Activated CD4-positive, alpha-beta memory T cell treated with anti-CD3 and anti-CD28 coated beads, Interleukin-2, amount 10 ng/mL, durations not matched to agents 7 days and 5 days (primary cell): Measurements from ENCODE around the gene FAM177B. TPM values are rescaled to one million over a fixed set of nuclear protein-coding genes. Genes with fewer than 3 reads are reported as not detected.

Experiments used
- CTCF ChIA-PET: fragments of 350-600 bp; sonication (Branson Sonifier 250); formaldehyde crosslinking; loops from one replicate; lab custom pipeline; 2021; ENCODE audit warnings: antibody characterized with exemption, inconsistent platforms; lab: Charles Lee
- POLR2A ChIA-PET: fragments of 350-600 bp; sonication (Branson Sonifier 250); formaldehyde crosslinking; loops from one replicate; lab custom pipeline; 2021; ENCODE audit warnings: antibody characterized with exemption; lab: Charles Lee
- DNase-seq: peaks from one replicate; pipeline ENCODE4 v3.0.0-alpha.2; 2020
- H3K27ac Mint-ChIP-seq: one replicate; pipeline ENCODE4 v1.8.0; 2021; ENCODE audit warnings: mild to moderate bottlenecking, mixed read lengths
- H3K27me3 Mint-ChIP-seq: one replicate; pipeline ENCODE4 v1.8.0; 2021; ENCODE audit warnings: mixed read lengths
- H3K36me3 Mint-ChIP-seq: one replicate; pipeline ENCODE4 v1.8.0; 2021; ENCODE audit warnings: low read depth, mixed read lengths
- H3K4me1 Mint-ChIP-seq: one replicate; pipeline ENCODE4 v1.8.0; 2021; ENCODE audit warnings: mixed read lengths
- H3K4me3 Mint-ChIP-seq: one replicate; pipeline ENCODE4 v1.8.0; 2021; ENCODE audit warnings: mild to moderate bottlenecking, mixed read lengths
- H3K9me3 Mint-ChIP-seq: one replicate; pipeline ENCODE4 v1.8.0; 2021; ENCODE audit warnings: mixed read lengths
- total RNA-seq, 2 experiments: library from RNA; stranded (reverse); gene quantifications; one replicate each; pipeline ENCODE4 v1.2.3, GENCODE V29; 2021

Gene FAM177B
- total RNA-seq, 2 experiments from 2014 or later, result not detected

DNA sequence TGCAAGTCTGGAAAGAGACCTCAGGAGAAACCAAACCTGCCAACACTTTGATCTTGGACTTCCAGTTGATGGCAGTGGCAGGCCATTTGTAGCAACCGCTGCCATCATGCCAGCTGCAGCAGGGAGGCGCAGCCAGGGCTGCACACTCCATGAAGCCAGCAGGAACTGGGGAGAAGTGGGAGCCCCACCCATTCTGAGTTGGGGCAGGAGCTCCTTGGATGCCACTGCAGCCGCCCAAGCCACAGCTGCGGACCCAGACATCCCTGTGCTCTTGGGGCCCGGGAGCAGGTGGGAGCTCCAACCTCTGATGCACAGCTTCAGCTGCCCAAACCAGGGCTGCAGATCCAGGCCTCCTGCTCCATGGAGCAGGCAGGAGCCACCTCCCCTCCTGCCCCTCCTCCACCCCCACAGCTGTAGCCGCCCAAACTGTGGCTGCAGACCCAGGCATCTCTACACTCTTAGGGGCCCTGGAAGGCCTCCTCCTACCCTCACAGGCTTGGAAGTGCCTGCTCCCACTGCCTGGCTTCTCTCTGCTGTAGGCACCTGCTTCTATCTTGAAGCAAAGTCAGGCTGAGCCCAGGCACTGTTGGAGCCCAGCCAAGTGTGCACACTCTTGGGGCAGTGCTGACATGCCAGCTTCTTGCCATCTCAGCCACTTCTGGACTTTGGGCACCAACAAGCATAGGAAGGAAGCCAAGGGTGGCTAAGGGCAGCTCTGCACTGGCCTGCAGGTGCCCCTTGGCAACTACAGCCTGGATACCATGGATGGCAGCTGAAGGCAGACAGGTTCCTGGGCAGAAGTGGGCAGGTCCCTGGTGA, 57.9 kb downstream of the FAM177B start:
- no peak overlapping the region for H3K4me3 Mint-ChIP-seq
- H3K4me1 Mint-ChIP-seq, result peaks cover 22% of the 10 kb centered on the region
- H3K36me3 Mint-ChIP-seq, result peaks cover 2% of the 10 kb centered on the region
- H3K27me3 Mint-ChIP-seq, result no peaks in the 10 kb centered on the region
- ChIA-PET POLR2A (no interaction called here), CTCF (interaction anchor here (4.1 kb wide), 1 partner anchor 296 kb away, joined by 17 read pairs; no protein-coding TSS in a partner anchor)
- peaks cover 6% of the 10 kb centered on the region for H3K9me3 Mint-ChIP-seq
- H3K27ac Mint-ChIP-seq, result no peak overlapping the region
- no peak for DNase-seq

GRCh38 chr1:222798116-222798515, 61.1 kb downstream of the FAM177B start:
- CTCF ChIA-PET, result interaction anchor here (0.7 kb wide), 1 partner anchor 61 kb away, joined by 3 read pairs; the partner anchor contains the start of gene FAM177B
- H3K9me3 Mint-ChIP-seq, result no peaks in the 10 kb centered on the region
- no peak overlapping the region for H3K27ac Mint-ChIP-seq
- H3K36me3 Mint-ChIP-seq, result no peaks in the 10 kb centered on the region
- H3K27me3 Mint-ChIP-seq, result peaks cover 15% of the 10 kb centered on the region
- POLR2A ChIA-PET, result interaction anchor here (1.3 kb wide), 1 partner anchor 85 kb away, joined by 3 read pairs; no protein-coding TSS in a partner anchor
- no peak for DNase-seq
- H3K4me1 Mint-ChIP-seq, result peaks cover 15% of the 10 kb centered on the region
- H3K4me3 Mint-ChIP-seq, result no peak overlapping the region

GRCh38 chr1:222798975-222799374, 62.0 kb downstream of the FAM177B start:
- Mint-ChIP-seq H3K4me3 (no peak overlapping the region), H3K27ac (no peak overlapping the region), H3K36me3 (no peaks in the 10 kb centered on the region), H3K27me3 (peaks cover 20% of the 10 kb centered on the region), H3K9me3 (no peaks in the 10 kb centered on the region), H3K4me1 (peaks cover 15% of the 10 kb centered on the region)
- POLR2A ChIA-PET, result interaction anchor here (0.9 to 1.3 kb wide), 2 partner anchors 17 to 86 kb away, joined by 3 to 4 read pairs; no protein-coding TSS in a partner anchor
- CTCF ChIA-PET, result interaction anchor here (1.0 kb wide), 1 partner anchor 291 kb away, joined by 3 read pairs; no protein-coding TSS in a partner anchor
- no peak for DNase-seq

Other genes with a start within 250 kb of the FAM177B start
- under 1 TPM in 1 of 2 experiments, not detected in 1; 0.10 TPM for gene HHIPL2, start 189.1 kb upstream of the FAM177B start, total RNA-seq
- 10 to 100 TPM in 1 of 2 experiments, 1 to 10 TPM in 1; 9.1 to 10.0 TPM for gene TAF1A, start 147.3 kb upstream of the FAM177B start, total RNA-seq
- 10 to 100 TPM; 48.3 to 48.7 TPM for gene MIA3, start 119.1 kb upstream of the FAM177B start, total RNA-seq
- 10 to 100 TPM; 70.2 to 72.5 TPM for gene AIDA, start 24.7 kb upstream of the FAM177B start, total RNA-seq
- 10 to 100 TPM; 56.7 to 61.3 TPM for gene BROX, start 24.6 kb upstream of the FAM177B start, total RNA-seq
- gene DISP1, start 77.8 kb downstream of the FAM177B start, total RNA-seq, result 1 to 10 TPM; 1.1 to 1.4 TPM